Loucy (cell line): Measurements from ENCODE around the gene EIF2D.
"Not testable (repeated sequence)": the region's sequence is repeated elsewhere in the genome, so short reads cannot be mapped to it uniquely, and the experiment has no call there.

Source experiments
- H2AFZ ChIP-seq: fragments of 200-600 bp; sonication (generic); 2 replicates; pipeline ENCODE4 v1.6.0; 2016; ENCODE audit warnings: antibody characterized with exemption, mild to moderate bottlenecking, low read length, moderate library complexity
- H3F3A ChIP-seq: fragments of 200-600 bp; 2 replicates; pipeline ENCODE4 v1.6.0; 2016; ENCODE audit warnings: antibody characterized with exemption, low read depth, mild to moderate bottlenecking
- H3K27me3 ChIP-seq: fragments of 200-600 bp; sonication (generic); 2 replicates; pipeline ENCODE4 v1.6.1; 2014; ENCODE audit warnings: low read length, mild to moderate bottlenecking; ENCODE audit not compliant: insufficient read depth, poor library complexity, severe bottlenecking
- H3K36me3 ChIP-seq: fragments of 200-600 bp; sonication (generic); 2 replicates; pipeline ENCODE4 v1.6.1; 2016; ENCODE audit warnings: low read length; ENCODE audit not compliant: insufficient read depth
- H3K4me1 ChIP-seq: fragments of 200-600 bp; sonication (generic); 2 replicates; pipeline ENCODE4 v1.5.1; 2014; ENCODE audit warnings: low read length, mild to moderate bottlenecking; ENCODE audit not compliant: insufficient read depth, poor library complexity, severe bottlenecking
- H3K4me2 ChIP-seq: fragments of 200-600 bp; sonication (generic); 2 replicates; pipeline ENCODE4 v1.6.0; 2014; ENCODE audit warnings: antibody characterized with exemption, low read length, low read depth, mild to moderate bottlenecking; ENCODE audit not compliant: poor library complexity, severe bottlenecking
- H3K4me3 ChIP-seq: fragments of 200-600 bp; sonication (generic); 2 replicates; pipeline ENCODE4 v1.5.1; 2014; ENCODE audit warnings: low read length, mild to moderate bottlenecking, mixed read lengths; ENCODE audit not compliant: poor library complexity, severe bottlenecking
- H3K79me2 ChIP-seq: fragments of 200-600 bp; sonication (generic); 2 replicates; pipeline ENCODE4 v1.6.1; 2014; ENCODE audit warnings: low read length; ENCODE audit not compliant: insufficient read depth
- H3K9ac ChIP-seq: fragments of 200-600 bp; sonication (generic); 2 replicates; pipeline ENCODE4 v1.6.0; 2014; ENCODE audit warnings: mild to moderate bottlenecking, low read depth, low read length, moderate library complexity; ENCODE audit not compliant: poor library complexity, severe bottlenecking
- H3K9me2 ChIP-seq: fragments of 200-600 bp; sonication (generic); replicated peaks from 2 replicates; pipeline ENCODE4 v1.6.1; 2016; ENCODE audit warnings: low read depth, low read length, mixed read lengths
- H3K9me3 ChIP-seq: fragments of 200-600 bp; sonication (generic); 2 replicates; pipeline ENCODE4 v1.6.1; 2014; ENCODE audit warnings: mild to moderate bottlenecking, antibody characterized with exemption, low read length, low read depth; ENCODE audit not compliant: insufficient read depth
- H4K20me1 ChIP-seq: fragments of 200-600 bp; sonication (generic); 2 replicates; pipeline ENCODE4 v1.6.0; 2014; ENCODE audit warnings: antibody characterized with exemption, low read length, mild to moderate bottlenecking; ENCODE audit not compliant: insufficient read depth, poor library complexity, severe bottlenecking
- EZH2phosphoT487 ChIP-seq: fragments of 200-600 bp; IDR thresholded peaks from 2 replicates; pipeline ENCODE4 v1.6.1; 2018; ENCODE audit warnings: antibody characterized with exemption, mild to moderate bottlenecking, moderate library complexity, borderline replicate concordance
- TF ChIP-seq, protein P1 (sequence below): fragments of 200-600 bp; sonication (generic); conservative IDR thresholded peaks from 2 replicates; pipeline ENCODE4 v1.5.1; 2014; ENCODE audit warnings: mild to moderate bottlenecking, antibody characterized with exemption, low read length

EIF2D gene

DNA sequence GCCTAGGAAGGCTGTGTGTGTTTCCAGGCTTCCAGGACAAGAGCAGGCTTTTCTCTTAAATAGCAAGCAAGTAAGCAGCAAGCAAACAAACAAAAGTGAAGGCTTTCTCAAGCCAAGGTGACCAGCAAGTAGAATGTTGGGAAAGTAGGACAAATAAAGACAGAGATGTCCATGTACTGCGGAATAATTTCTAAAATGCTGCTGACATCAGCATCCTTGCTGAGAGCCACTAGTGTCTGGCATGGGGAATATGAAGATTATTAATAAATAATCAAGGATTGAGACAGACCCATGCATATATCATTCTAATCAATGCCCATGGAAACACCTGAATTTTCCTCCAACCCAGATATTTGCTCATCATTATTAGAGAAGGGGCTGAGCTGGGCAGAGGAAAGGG is 16.7 kb upstream of the EIF2D start:
- Histone ChIP-seq H3F3A (no peaks in the 10 kb centered on the region), H3K4me3 (no peak overlapping the region), H3K79me2 (no peaks in the 10 kb centered on the region), H2AFZ (no peak overlapping the region), H3K4me2 (no peak overlapping the region), H3K9ac (no peak overlapping the region), H3K9me2 (no peaks in the 10 kb centered on the region), H3K9me3 (no peaks in the 10 kb centered on the region), H3K4me1 (no peaks in the 10 kb centered on the region), H3K36me3 (no peaks in the 10 kb centered on the region), H3K27me3 (no peaks in the 10 kb centered on the region), H4K20me1 (no peaks in the 10 kb centered on the region)
- no peak for TF ChIP-seq EZH2phosphoT487
- TF ChIP-seq, protein P1, sequence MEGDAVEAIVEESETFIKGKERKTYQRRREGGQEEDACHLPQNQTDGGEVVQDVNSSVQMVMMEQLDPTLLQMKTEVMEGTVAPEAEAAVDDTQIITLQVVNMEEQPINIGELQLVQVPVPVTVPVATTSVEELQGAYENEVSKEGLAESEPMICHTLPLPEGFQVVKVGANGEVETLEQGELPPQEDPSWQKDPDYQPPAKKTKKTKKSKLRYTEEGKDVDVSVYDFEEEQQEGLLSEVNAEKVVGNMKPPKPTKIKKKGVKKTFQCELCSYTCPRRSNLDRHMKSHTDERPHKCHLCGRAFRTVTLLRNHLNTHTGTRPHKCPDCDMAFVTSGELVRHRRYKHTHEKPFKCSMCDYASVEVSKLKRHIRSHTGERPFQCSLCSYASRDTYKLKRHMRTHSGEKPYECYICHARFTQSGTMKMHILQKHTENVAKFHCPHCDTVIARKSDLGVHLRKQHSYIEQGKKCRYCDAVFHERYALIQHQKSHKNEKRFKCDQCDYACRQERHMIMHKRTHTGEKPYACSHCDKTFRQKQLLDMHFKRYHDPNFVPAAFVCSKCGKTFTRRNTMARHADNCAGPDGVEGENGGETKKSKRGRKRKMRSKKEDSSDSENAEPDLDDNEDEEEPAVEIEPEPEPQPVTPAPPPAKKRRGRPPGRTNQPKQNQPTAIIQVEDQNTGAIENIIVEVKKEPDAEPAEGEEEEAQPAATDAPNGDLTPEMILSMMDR, result no peak

- not testable (repeated sequence) for H3F3A ChIP-seq, H3K27me3 ChIP-seq, H2AFZ ChIP-seq, H3K4me3 ChIP-seq, H4K20me1 ChIP-seq, H3K36me3 ChIP-seq, H3K79me2 ChIP-seq, H3K4me1 ChIP-seq, H3K9me3 ChIP-seq, H3K4me2 ChIP-seq, H3K9ac ChIP-seq, H3K9me2 ChIP-seq
These were observed 14.1 kb upstream of the EIF2D start for GRCh38 chr1:206626396-206626795.

DNA sequence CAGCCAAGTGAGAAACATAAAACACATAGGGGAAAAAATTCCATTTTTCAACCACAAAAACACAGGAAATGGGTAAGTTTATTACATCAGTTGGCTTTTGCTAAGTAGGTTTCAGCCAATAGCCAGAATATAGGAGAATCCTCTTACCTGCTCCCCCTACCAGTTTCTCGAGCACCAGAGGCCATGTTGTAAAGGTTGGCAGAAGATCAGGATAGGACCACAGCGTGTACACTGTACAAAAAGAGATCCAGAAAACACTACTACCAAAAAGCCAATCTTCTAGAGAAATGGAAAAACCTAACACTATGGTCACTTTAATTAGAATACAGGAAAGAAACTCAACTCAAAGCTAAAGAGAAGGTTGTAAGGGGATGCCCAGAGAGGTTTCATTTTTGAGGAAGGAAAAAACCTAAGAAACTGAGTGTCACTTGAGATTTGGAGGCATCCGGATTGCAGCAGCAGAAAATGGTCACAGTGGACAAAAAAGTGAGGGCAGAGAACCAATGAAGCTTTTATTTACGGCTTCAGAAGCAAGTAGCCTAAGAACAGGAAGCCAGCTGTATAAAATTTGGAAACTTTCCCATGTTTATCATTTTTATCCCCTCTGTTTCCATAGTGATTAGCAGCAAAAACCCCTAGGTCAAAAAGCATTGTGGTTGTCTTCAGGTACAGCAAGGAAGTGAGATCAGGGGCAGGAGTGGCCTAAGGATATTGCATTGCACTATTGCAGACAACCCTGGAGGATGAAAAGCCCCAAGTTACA is 2.9 kb downstream of the EIF2D start:
- TF ChIP-seq, protein P1, result no peak
- no peak for TF ChIP-seq EZH2phosphoT487
- H3K4me1 ChIP-seq, result peaks cover 16% of the 10 kb centered on the region
- H3F3A ChIP-seq, result no peaks in the 10 kb centered on the region
- no peaks in the 10 kb centered on the region for H3K9me3 ChIP-seq
- H2AFZ ChIP-seq, result no peak overlapping the region
- no peak overlapping the region for H3K9ac ChIP-seq
- H3K36me3 ChIP-seq, result no peaks in the 10 kb centered on the region; the same call in 1 of the 2 replicates
- H4K20me1 ChIP-seq, result no peaks in the 10 kb centered on the region
- peaks cover 14% of the 10 kb centered on the region for H3K79me2 ChIP-seq
- H3K4me2 ChIP-seq, result peak overlapping the region; percentile 20
- no peak overlapping the region for H3K4me3 ChIP-seq
- H3K9me2 ChIP-seq, result no peaks in the 10 kb centered on the region
- H3K27me3 ChIP-seq, result no peaks in the 10 kb centered on the region
